Spleen (tissue), 11 donors: Measurements from ENCODE around the gene ZNF616. TPM values are rescaled to one million over a fixed set of nuclear protein-coding genes. Genes with fewer than 3 reads are reported as not detected.

Experiments used
- DNase-seq: peaks from one replicate; pipeline ENCODE4 v3.0.0-alpha.2; 2020
- H3K27ac ChIP-seq, 8 donors: fragments of 200-600 bp; sonication (generic) in 7 of 8; 1 replicate in 4 of 8; 2 replicates in 4 of 8; pipeline versions ENCODE4 v1.5.0 to v1.8.0; 2016 to 2021; ENCODE audit warnings: inconsistent platforms in 4 of 8, mild to moderate bottlenecking in 4 of 8, moderate library complexity in 1 of 8
- H3K27me3 ChIP-seq, 7 donors: fragments of 200-600 bp; sonication (generic) in 6 of 7; replicated peaks in 1 of 7; 1 replicate in 4 of 7; 2 replicates in 3 of 7; pipeline versions ENCODE4 v1.5.0 to v1.8.0; 2016 to 2021; ENCODE audit warnings: inconsistent platforms in 3 of 7, mild to moderate bottlenecking in 1 of 7
- H3K36me3 ChIP-seq, 6 donors: fragments of 200-600 bp; sonication (generic) in 5 of 6; 1 replicate in 4 of 6; 2 replicates in 2 of 6; pipeline versions ENCODE4 v1.5.0 to v1.8.0; 2016 to 2021; ENCODE audit warnings: inconsistent platforms in 2 of 6
- H3K4me1 ChIP-seq, 6 donors: fragments of 200-600 bp; sonication (generic) in 5 of 6; 1 replicate in 3 of 6; 2 replicates in 3 of 6; pipeline versions ENCODE4 v1.5.0 to v1.8.0; 2016 to 2021; ENCODE audit warnings: inconsistent platforms in 3 of 6
- H3K4me3 ChIP-seq, 8 donors: fragments of 200-600 bp; sonication (generic) in 7 of 8; 1 replicate in 4 of 8; 2 replicates in 4 of 8; pipeline versions ENCODE4 v1.5.0 to v1.8.0; 2016 to 2021; ENCODE audit warnings: inconsistent platforms in 4 of 8, mild to moderate bottlenecking in 4 of 8, moderate library complexity in 2 of 8
- H3K9me3 ChIP-seq, 8 donors: fragments of 200-600 bp; sonication (generic) in 7 of 8; 1 replicate in 4 of 8; 2 replicates in 4 of 8; pipeline versions ENCODE4 v1.5.0 to v1.8.0; 2016 to 2021; ENCODE audit warnings: inconsistent platforms in 4 of 8
- CTCF ChIP-seq, 11 experiments: fragments of 200-600 bp in 7 of 11; fragments of 450-650 bp in 4 of 11; sonication (generic) in 4 of 11; IDR thresholded peaks in 8 of 11; conservative IDR thresholded peaks in 3 of 11; 1 replicate in 7 of 11; 2 replicates in 4 of 11; pipeline versions ENCODE4 v1.4.0 to v1.8.0; 2016 to 2021; ENCODE audit warnings: antibody characterized with exemption in 11 of 11, inconsistent platforms in 4 of 11, mild to moderate bottlenecking in 1 of 11
- POLR2A ChIP-seq, 3 donors: fragments of 450-650 bp; IDR thresholded peaks; one replicate each; pipeline ENCODE4 v1.5.1; 2017; ENCODE audit warnings: antibody characterized with exemption in 3 of 3, mild to moderate bottlenecking in 1 of 3
- POLR2AphosphoS5 ChIP-seq, 3 donors: sonication (generic); formaldehyde crosslinking; IDR thresholded peaks; one replicate each; pipeline ENCODE4 v1.5.1; 2017; ENCODE audit warnings: antibody characterized with exemption in 3 of 3
- WGBS, 5 donors: extraction: QIAGEN DNeasy Blood & Tissue Kit in 3 of 5; methylation state at CpG; one replicate each; pipeline versions ENCODE4 v1.1.5 to v1.1.7; 2013 to 2018; 5-methylcytosine and 5-hydroxymethylcytosine counted together
- intact Hi-C: fragments of 100-400 bp; cut with DNase I; formaldehyde crosslinking; loops from one replicate; pipeline ENCODE4 v1.15.0; 2023; ENCODE audit warnings: low total_unique reads
- polyA plus RNA-seq, 3 donors: library from polyadenylated mRNA; stranded (reverse); fragments of 200-250 nt; gene quantifications; one replicate each; pipeline ENCODE4 v1.2.1, GENCODE V29; 2013
- total RNA-seq, 7 donors: library from RNA; depleted of rRNA in 3 of 7; stranded (reverse); fragments of >200 nt in 3 of 7; fragmentation: NEBNext Ultra II Directional in 4 of 7; extraction: Animal tissue kit (Norgen Biotek cat#: 25700) in 4 of 7; gene quantifications; one replicate each; pipeline versions ENCODE4 v1.1.0 to v1.2.1, GENCODE V29; 2016 to 2021
- donor health status: healthy with polysubstance abuse.
- donor health status: DM: no; HTN: no; CAD: no; lungs with moderate emphysema.
- donor health status: DM: no; HTN: no; CAD: no.
- donor health status: Bipolar disorder and iron deficiency.
- donor health status: healthy.
- donor health status: DM: no; HTN: no; CAD: no.
- donor health status: DM: yes; HTN: yes; CAD: no.

Gene ZNF616
- total and polyA plus RNA-seq, 10 donors, result 1.3 to 22.6 (median 9.1) TPM

DNA sequence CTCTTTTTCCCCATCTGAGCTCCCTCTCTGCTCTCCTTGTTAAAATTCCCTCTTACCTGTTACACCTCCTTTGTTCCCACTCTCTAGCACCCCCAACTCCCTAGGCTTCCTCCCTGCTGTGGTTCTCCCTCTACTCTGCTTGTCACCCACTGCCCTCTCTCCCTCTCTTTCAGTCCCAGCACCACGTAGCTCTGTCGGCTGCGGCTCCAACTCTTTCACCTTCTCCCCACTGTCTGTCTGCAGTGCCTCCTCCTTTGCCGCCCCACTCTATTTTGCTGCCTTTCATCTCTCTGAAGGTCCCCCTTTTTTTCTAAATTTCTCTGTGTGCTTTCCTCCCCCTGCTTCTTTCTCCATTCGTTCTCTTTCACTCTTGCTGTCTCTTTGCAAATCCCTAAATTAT is 30.6 kb upstream of the ZNF616 start:
- no peak for DNase-seq
- Histone ChIP-seq H3K4me1 (peaks cover 0 to 30% (median 25%) of the 10 kb centered on the region in 6 donors), H3K9me3 (peaks cover 0 to 14% (median 2%) of the 10 kb centered on the region in 8 donors), H3K27ac (peak overlapping the region; percentile 85 to 94 (median 91)), H3K36me3 (peaks cover 0 to 44% (median 32%) of the 10 kb centered on the region in 6 donors), H3K27me3 (no peaks in the 10 kb centered on the region), H3K4me3 (peak overlapping the region; percentile 56 to 89 (median 78))
- TF ChIP-seq POLR2AphosphoS5 (IDR thresholded peaks at IDR 0.05), result no peak
- WGBS, 5 donors, result 12 to 21% (median 19%) methylated on average over 5 of the region's 5 CpGs
- intact Hi-C loops, result no loop called here

- WGBS, 5 donors, result 95 to 99% (median 98%) methylated on average over 15 of the region's 15 CpGs
- H3K4me1 ChIP-seq, result no peaks in the 10 kb centered on the region
- H3K4me3 ChIP-seq, result peak overlapping the region in 1 of 8 donors; percentile 21
- DNase-seq, result no peak
- H3K27me3 ChIP-seq, result no peaks in the 10 kb centered on the region
- TF ChIP-seq CTCF (IDR thresholded peaks at IDR 0.05 in 8 of 11, conservative IDR thresholded peaks at IDR 0.05 in 3 of 11) (no peak), POLR2AphosphoS5 (IDR thresholded peaks at IDR 0.05) (no peak), POLR2A (IDR thresholded peaks at IDR 0.05) (no peak)
- peaks cover 29 to 92% (median 54%) of the 10 kb centered on the region in 6 donors for H3K36me3 ChIP-seq
- H3K9me3 ChIP-seq, result peaks cover 18 to 100% (median 100%) of the 10 kb centered on the region in 8 donors
- H3K27ac ChIP-seq, result no peak overlapping the region
- intact Hi-C loops, result no loop called here
Measured at GRCh38 chr19:52155596-52156359, 16.0 kb upstream of the ZNF616 start.

- no peak for DNase-seq
- H3K27ac ChIP-seq, result no peak overlapping the region
- TF ChIP-seq POLR2A (IDR thresholded peaks at IDR 0.05) (no peak), POLR2AphosphoS5 (IDR thresholded peaks at IDR 0.05) (no peak), CTCF (IDR thresholded peaks at IDR 0.05 in 8 of 11, conservative IDR thresholded peaks at IDR 0.05 in 3 of 11) (no peak)
- no peaks in the 10 kb centered on the region for H3K4me1 ChIP-seq
- H3K9me3 ChIP-seq, result peaks cover 0 to 97% (median 71%) of the 10 kb centered on the region in 8 donors
- peaks cover 0 to 18% (median under 1%) of the 10 kb centered on the region in 6 donors for H3K36me3 ChIP-seq
- no peaks in the 10 kb centered on the region for H3K27me3 ChIP-seq
- intact Hi-C loops, result no loop called here
- H3K4me3 ChIP-seq, result no peak overlapping the region
Measured at GRCh38 chr19:52148256-52148655, 8.5 kb upstream of the ZNF616 start.

- 80 to 94% (median 87%) methylated on average over 3 of the region's 3 CpGs for WGBS, 5 donors
- Histone ChIP-seq H3K27ac (no peak overlapping the region), H3K4me3 (no peak overlapping the region), H3K4me1 (peaks cover 7 to 28% (median 23%) of the 10 kb centered on the region in 6 donors), H3K9me3 (peaks cover 0 to 62% (median 21%) of the 10 kb centered on the region in 8 donors), H3K36me3 (no peaks in the 10 kb centered on the region), H3K27me3 (no peaks in the 10 kb centered on the region)
- intact Hi-C loops, result loop anchor here (5.0 kb wide), 1 partner anchor 45 kb away; no protein-coding TSS in a partner anchor
- no peak for DNase-seq
- TF ChIP-seq POLR2A (IDR thresholded peaks at IDR 0.05) (no peak), POLR2AphosphoS5 (IDR thresholded peaks at IDR 0.05) (no peak), CTCF (IDR thresholded peaks at IDR 0.05 in 8 of 11, conservative IDR thresholded peaks at IDR 0.05 in 3 of 11) (no peak)
Measured at GRCh38 chr19:52142001-52142595, 2.4 kb upstream of the ZNF616 start.
